Stimulated activated CD4-positive, alpha-beta T cell treated with anti-CD3 and anti-CD28 coated beads, TNF-alpha, amount 100 ng/mL, for 1 hour (primary cell): ENCODE data around the gene CTNNA2.
"Not testable (repeated sequence)": the region's sequence is repeated elsewhere in the genome, so short reads cannot be mapped to it uniquely, and the experiment has no call there.

Experiments
- DNase-seq, 3 donors: peaks; one replicate each; pipeline ENCODE4 v3.0.0-alpha.2; 2020; ENCODE audit warnings: low read depth in 3 of 3, low spot score in 1 of 3

Gene CTNNA2

GRCh38 chr2:80070587-80070986 lies 557.7 kb downstream of the CTNNA2 start:
- DNase-seq: no peak

- no peak for DNase-seq
Measured at GRCh38 chr2:80071941-80072340, 559.1 kb downstream of the CTNNA2 start.

GRCh38 chr2:80073134-80073561 lies 560.3 kb downstream of the CTNNA2 start:
- no peak for DNase-seq

GRCh38 chr2:80074321-80075070 lies 561.6 kb downstream of the CTNNA2 start:
- no peak for DNase-seq

- DNase-seq: no peak
Measured at GRCh38 chr2:80075719-80076118, 562.9 kb downstream of the CTNNA2 start.

- DNase-seq: no peak
Measured at GRCh38 chr2:80078290-80079036, 565.6 kb downstream of the CTNNA2 start.

GRCh38 chr2:80080957-80081356 lies 568.1 kb downstream of the CTNNA2 start:
- DNase-seq: no peak

GRCh38 chr2:80086831-80087230 lies 574.0 kb downstream of the CTNNA2 start:
- DNase-seq: no peak

GRCh38 chr2:80091237-80091636 lies 578.4 kb downstream of the CTNNA2 start:
- DNase-seq: no peak

- no peak for DNase-seq
Measured at GRCh38 chr2:80092474-80092873, 579.6 kb downstream of the CTNNA2 start.

- DNase-seq: not testable (repeated sequence)
Measured at GRCh38 chr2:80098503-80098902, 585.7 kb downstream of the CTNNA2 start.

GRCh38 chr2:80102026-80102425 lies 589.2 kb downstream of the CTNNA2 start:
- no peak for DNase-seq

GRCh38 chr2:80105015-80105640 lies 592.3 kb downstream of the CTNNA2 start:
- no peak for DNase-seq

- DNase-seq: no peak
Measured at GRCh38 chr2:80111185-80111584, 598.3 kb downstream of the CTNNA2 start.

GRCh38 chr2:80112790-80113189 lies 599.9 kb downstream of the CTNNA2 start:
- DNase-seq: no peak

- no peak for DNase-seq
Measured at GRCh38 chr2:80113399-80113798, 600.5 kb downstream of the CTNNA2 start.

- no peak for DNase-seq
Measured at GRCh38 chr2:80114812-80115211, 602.0 kb downstream of the CTNNA2 start.

- no peak for DNase-seq
Measured at GRCh38 chr2:80117401-80117800, 604.5 kb downstream of the CTNNA2 start.

- DNase-seq: no peak
Measured at GRCh38 chr2:80120866-80121265, 608.0 kb downstream of the CTNNA2 start.

GRCh38 chr2:80122675-80123074 lies 609.8 kb downstream of the CTNNA2 start:
- no peak for DNase-seq

GRCh38 chr2:80126596-80127189 lies 613.8 kb downstream of the CTNNA2 start:
- no peak for DNase-seq

- no peak for DNase-seq
Measured at GRCh38 chr2:80128080-80128479, 615.2 kb downstream of the CTNNA2 start.
